Lung (tissue), 12 donors: ENCODE data around the gene MYO16. TPM values are rescaled to one million over a fixed set of nuclear protein-coding genes. Genes with fewer than 3 reads are reported as not detected.

Experiments used
- ATAC-seq: fragments of 200-7000 bp; cut with Tn5 transposase; one replicate; pipeline ENCODE4 v1.9.1; 2020; ENCODE audit warnings: moderate number of reproducible peaks; ENCODE audit not compliant: insufficient read depth, low FRiP score
- DNase-seq, 3 donors: peaks; one replicate each; pipeline ENCODE4 v3.0.0-alpha.2; 2013 to 2017
- H3K27ac ChIP-seq, 2 donors: one replicate each; pipeline ENCODE4 v1.5.1; 2013; ENCODE audit warnings: mild to moderate bottlenecking in 2 of 2, moderate library complexity in 2 of 2, control low read depth in 1 of 2, inconsistent platforms in 1 of 2, low read depth in 1 of 2, low read length in 1 of 2
- H3K27me3 ChIP-seq, 3 donors: one replicate each; pipeline ENCODE4 v1.5.1; 2013; ENCODE audit warnings: low read length in 2 of 3; ENCODE audit not compliant: control insufficient read depth in 3 of 3, insufficient read depth in 3 of 3
- H3K36me3 ChIP-seq, 4 donors: one replicate each; pipeline ENCODE4 v1.5.1; 2013; ENCODE audit warnings: low read length in 4 of 4, mild to moderate bottlenecking in 1 of 4, moderate library complexity in 1 of 4; ENCODE audit not compliant: control insufficient read depth in 4 of 4, insufficient read depth in 4 of 4
- H3K4me1 ChIP-seq, 5 donors: one replicate each; pipeline ENCODE4 v1.5.1; 2013; ENCODE audit warnings: low read length in 5 of 5, mild to moderate bottlenecking in 2 of 5, moderate library complexity in 1 of 5; ENCODE audit not compliant: control insufficient read depth in 5 of 5, insufficient read depth in 5 of 5
- H3K4me3 ChIP-seq: one replicate; pipeline ENCODE4 v1.5.1; 2013; ENCODE audit warnings: mild to moderate bottlenecking, control low read depth, moderate library complexity
- H3K9ac ChIP-seq, 2 donors: one replicate each; pipeline ENCODE4 v1.5.1; 2013; ENCODE audit warnings: low read length in 2 of 2, control low read depth in 1 of 2; ENCODE audit not compliant: insufficient read depth in 1 of 2
- H3K9me3 ChIP-seq, 4 donors: one replicate each; pipeline ENCODE4 v1.5.1; 2013; ENCODE audit warnings: low read length in 3 of 4, mild to moderate bottlenecking in 1 of 4, moderate library complexity in 1 of 4; ENCODE audit not compliant: control insufficient read depth in 4 of 4, insufficient read depth in 3 of 4
- WGBS, 2 donors: extraction: QIAGEN DNeasy Blood & Tissue Kit; methylation state at CpG; one replicate each; pipeline ENCODE4 v1.1.7; 2013; 5-methylcytosine and 5-hydroxymethylcytosine counted together
- polyA plus RNA-seq, 2 donors: library from polyadenylated mRNA; stranded (reverse); fragments of 200-250 nt; gene quantifications; one replicate each; pipeline ENCODE4 v1.2.1, GENCODE V29; 2013
- total RNA-seq, 2 donors: library from RNA; depleted of rRNA in 1 of 2; stranded (reverse); fragments of >200 nt in 1 of 2; gene quantifications; one replicate each; pipeline ENCODE4 v1.2.1, GENCODE V29; 2014 to 2021
- TF ChIP-seq, protein P1 (sequence below): IDR thresholded peaks from 2 replicates; pipeline ENCODE4 v1.5.1; 2012; ENCODE audit warnings: mild to moderate bottlenecking; ENCODE audit errors: control extremely low read depth, extremely low read depth
- donor health status: control.
- donor health status: control.
- donor health status: Bipolar disorder and iron deficiency.
- donor health status: healthy.
- donor health status: DM: yes; HTN: yes; CAD: no.

The MYO16 gene
- total and polyA plus RNA-seq, 4 donors, result 0.12 to 13.8 (median 0.88) TPM

DNA sequence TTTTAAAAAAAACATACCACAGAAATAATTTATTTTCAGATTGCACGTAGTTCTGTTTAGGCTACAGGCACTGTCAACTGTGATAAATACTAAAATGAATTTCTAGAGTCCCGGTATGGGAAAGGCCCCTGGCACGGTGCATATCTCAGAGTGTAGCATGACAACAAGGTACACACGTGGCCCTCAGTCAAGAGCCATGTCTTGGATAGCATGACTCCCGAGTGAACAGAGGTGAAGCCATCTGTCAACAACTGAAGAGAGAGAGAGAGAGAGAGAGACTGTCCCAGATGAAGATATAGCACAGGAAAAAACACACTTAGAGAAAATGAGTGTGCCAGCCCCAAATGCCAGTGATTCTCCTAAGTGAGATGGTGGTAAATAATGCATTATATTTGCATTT, 297.5 kb downstream of the MYO16 start:
- Histone ChIP-seq H3K27me3 (no peaks in the 10 kb centered on the region), H3K4me1 (peaks cover 0 to 2% (median 0%) of the 10 kb centered on the region in 5 donors), H3K9me3 (no peaks in the 10 kb centered on the region), H3K4me3 (no peak overlapping the region), H3K9ac (no peak overlapping the region), H3K27ac (no peak overlapping the region), H3K36me3 (no peaks in the 10 kb centered on the region)
- 83 to 84% methylated on average over 5 of the region's 5 CpGs for WGBS, 2 donors
- no peak for DNase-seq
- TF ChIP-seq, protein P1, sequence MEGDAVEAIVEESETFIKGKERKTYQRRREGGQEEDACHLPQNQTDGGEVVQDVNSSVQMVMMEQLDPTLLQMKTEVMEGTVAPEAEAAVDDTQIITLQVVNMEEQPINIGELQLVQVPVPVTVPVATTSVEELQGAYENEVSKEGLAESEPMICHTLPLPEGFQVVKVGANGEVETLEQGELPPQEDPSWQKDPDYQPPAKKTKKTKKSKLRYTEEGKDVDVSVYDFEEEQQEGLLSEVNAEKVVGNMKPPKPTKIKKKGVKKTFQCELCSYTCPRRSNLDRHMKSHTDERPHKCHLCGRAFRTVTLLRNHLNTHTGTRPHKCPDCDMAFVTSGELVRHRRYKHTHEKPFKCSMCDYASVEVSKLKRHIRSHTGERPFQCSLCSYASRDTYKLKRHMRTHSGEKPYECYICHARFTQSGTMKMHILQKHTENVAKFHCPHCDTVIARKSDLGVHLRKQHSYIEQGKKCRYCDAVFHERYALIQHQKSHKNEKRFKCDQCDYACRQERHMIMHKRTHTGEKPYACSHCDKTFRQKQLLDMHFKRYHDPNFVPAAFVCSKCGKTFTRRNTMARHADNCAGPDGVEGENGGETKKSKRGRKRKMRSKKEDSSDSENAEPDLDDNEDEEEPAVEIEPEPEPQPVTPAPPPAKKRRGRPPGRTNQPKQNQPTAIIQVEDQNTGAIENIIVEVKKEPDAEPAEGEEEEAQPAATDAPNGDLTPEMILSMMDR, result no peak
- no peak for ATAC-seq

DNA sequence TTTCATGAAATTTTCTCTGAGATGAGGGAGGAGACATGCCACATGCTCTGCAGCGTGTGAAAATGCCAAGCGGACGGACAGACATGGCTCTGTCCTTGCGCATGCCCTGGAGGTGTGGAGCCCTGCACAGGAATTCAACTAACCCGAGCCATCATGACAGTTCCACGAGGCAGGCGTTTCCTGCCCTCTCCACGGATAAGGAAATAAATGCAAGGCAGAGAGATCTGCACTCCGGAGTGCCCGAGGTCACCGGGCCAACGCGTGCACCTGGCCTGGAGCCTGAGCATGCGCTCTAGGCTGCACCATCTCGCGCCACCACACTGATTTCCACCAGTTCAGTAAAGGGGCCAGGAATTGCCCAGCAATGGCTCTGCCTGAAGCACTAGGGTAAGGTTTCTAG, 298.2 kb downstream of the MYO16 start:
- 83 to 87% methylated on average over 16 of the region's 16 CpGs for WGBS, 2 donors
- H3K4me1 ChIP-seq, result peaks cover 0 to 2% (median 0%) of the 10 kb centered on the region in 5 donors
- TF ChIP-seq, protein P1, result no peak
- no peaks in the 10 kb centered on the region for H3K27me3 ChIP-seq
- H3K36me3 ChIP-seq, result no peaks in the 10 kb centered on the region
- ATAC-seq (no peak), DNase-seq (no peak)
- H3K9me3 ChIP-seq, result no peaks in the 10 kb centered on the region
- H3K27ac ChIP-seq, result no peak overlapping the region
- no peak overlapping the region for H3K9ac ChIP-seq
- H3K4me3 ChIP-seq, result no peak overlapping the region

DNA sequence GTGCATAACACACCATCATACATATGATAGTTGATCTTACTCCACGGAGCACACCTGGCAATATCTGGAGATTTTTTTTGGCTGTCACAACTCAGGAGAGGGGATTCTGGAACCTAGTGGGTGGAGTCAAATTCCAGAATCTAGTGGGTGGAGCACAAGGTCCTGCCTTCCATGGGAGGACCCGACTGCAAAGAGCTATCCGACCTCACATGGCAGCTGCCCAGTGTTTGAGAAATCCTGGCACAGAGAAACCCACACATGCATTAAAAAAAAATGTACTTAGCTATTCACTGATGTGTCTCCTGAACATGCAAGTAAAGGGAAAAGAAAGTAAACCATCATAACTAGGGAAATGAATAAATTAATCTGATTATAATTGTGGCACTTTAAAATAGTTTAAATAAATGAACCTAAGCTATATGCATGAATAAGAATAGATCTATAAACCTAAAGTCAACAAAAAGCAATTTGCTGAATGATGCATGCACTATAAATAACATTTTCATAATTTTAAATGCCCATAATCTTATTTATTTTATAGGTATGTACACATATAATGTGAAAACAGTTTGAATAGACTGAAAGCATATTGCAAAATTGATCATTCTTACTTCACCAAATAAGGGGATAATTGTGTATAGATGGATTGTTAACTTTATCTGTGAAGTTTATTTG, 300.3 kb downstream of the MYO16 start:
- TF ChIP-seq, protein P1, result no peak
- H3K4me1 ChIP-seq, result peaks cover 0 to 2% (median 0%) of the 10 kb centered on the region in 5 donors
- H3K36me3 ChIP-seq, result no peaks in the 10 kb centered on the region
- WGBS, 2 donors, result 47 to 65% methylated on average over 3 of the region's 3 CpGs
- H3K9ac ChIP-seq, result no peak overlapping the region
- no peak for DNase-seq
- no peaks in the 10 kb centered on the region for H3K27me3 ChIP-seq
- no peak overlapping the region for H3K27ac ChIP-seq
- ATAC-seq, result no peak
- H3K4me3 ChIP-seq, result no peak overlapping the region
- H3K9me3 ChIP-seq, result no peaks in the 10 kb centered on the region

DNA sequence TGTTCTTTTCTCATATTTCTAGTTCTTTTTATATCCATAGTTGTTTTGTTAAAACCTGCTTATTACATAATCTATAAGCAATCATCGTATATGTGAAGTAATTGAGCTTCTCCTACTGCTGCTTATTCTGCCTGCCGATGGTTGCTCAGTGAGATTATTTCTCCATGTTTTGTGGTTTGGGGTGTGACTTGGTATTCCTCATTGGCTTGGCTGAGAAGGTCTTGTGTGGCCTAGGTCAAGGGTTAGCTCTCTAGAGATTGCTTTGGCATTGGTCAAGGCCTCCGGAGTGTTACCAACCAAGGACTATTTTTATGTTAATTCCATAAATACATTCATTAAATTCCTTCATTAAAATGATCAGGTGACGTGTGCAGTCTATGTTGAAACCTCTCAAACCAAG, 302.8 kb downstream of the MYO16 start:
- ATAC-seq (no peak), DNase-seq (no peak)
- Histone ChIP-seq H3K4me1 (peaks cover 0 to 2% (median 0%) of the 10 kb centered on the region in 5 donors), H3K36me3 (no peaks in the 10 kb centered on the region), H3K27me3 (no peaks in the 10 kb centered on the region), H3K9ac (no peak overlapping the region), H3K27ac (no peak overlapping the region), H3K4me3 (no peak overlapping the region), H3K9me3 (no peaks in the 10 kb centered on the region)
- WGBS, 2 donors, result 43 to 68% methylated on average over 4 of the region's 4 CpGs
- TF ChIP-seq, protein P1, result no peak
